GM23338 (cell line): ENCODE data around the gene TMEFF1. TPM values are rescaled to one million over a fixed set of nuclear protein-coding genes. Genes with fewer than 3 reads are reported as not detected.

ENCODE experiments used
- ATAC-seq: fragments of 200-7000 bp; cut with Tn5 transposase; 3 replicates; pipeline ENCODE4 v1.9.1; 2020
- DNase-seq: peaks from one replicate; pipeline ENCODE4 v3.0.0-alpha.2; 2015; ENCODE audit warnings: low spot score
- H2AFZ ChIP-seq: fragments of 200-600 bp; sonication (generic); 2 replicates; pipeline ENCODE4 v1.8.0; 2016; ENCODE audit warnings: antibody characterized with exemption, mild to moderate bottlenecking, moderate library complexity
- H3F3A ChIP-seq: fragments of 200-600 bp; sonication (generic); replicated peaks from 2 replicates; pipeline ENCODE4 v1.8.0; 2017; ENCODE audit warnings: antibody characterized with exemption, mixed run types, low read depth
- H3K27ac ChIP-seq: fragments of 200-600 bp; sonication (generic); 2 replicates; pipeline ENCODE4 v1.6.1; 2016; ENCODE audit warnings: low read depth
- H3K27me3 ChIP-seq: fragments of 200-600 bp; sonication (generic); 2 replicates; pipeline ENCODE4 v1.8.0; 2016; ENCODE audit warnings: mild to moderate bottlenecking, mixed run types, moderate library complexity; ENCODE audit not compliant: insufficient read depth
- H3K36me3 ChIP-seq: fragments of 200-600 bp; sonication (generic); 2 replicates; pipeline ENCODE4 v1.8.0; 2016; ENCODE audit warnings: mild to moderate bottlenecking; ENCODE audit not compliant: insufficient read depth
- H3K4me1 ChIP-seq: fragments of 200-600 bp; sonication (generic); 2 replicates; pipeline ENCODE4 v1.8.0; 2016; ENCODE audit warnings: mild to moderate bottlenecking, moderate library complexity; ENCODE audit not compliant: insufficient read depth
- H3K4me2 ChIP-seq: fragments of 200-600 bp; sonication (generic); 2 replicates; pipeline ENCODE4 v1.7.1; 2017; ENCODE audit warnings: mixed run types
- H3K4me3 ChIP-seq: fragments of 200-600 bp; sonication (generic); 2 replicates; pipeline ENCODE4 v1.6.1; 2016; ENCODE audit warnings: mixed run types
- H3K79me2 ChIP-seq: fragments of 200-600 bp; sonication (generic); replicated peaks from 2 replicates; pipeline ENCODE4 v1.8.0; 2017; ENCODE audit warnings: mild to moderate bottlenecking; ENCODE audit not compliant: insufficient read depth
- H3K9me2 ChIP-seq: fragments of 200-600 bp; sonication (generic); 2 replicates; pipeline ENCODE4 v1.8.0; 2017; ENCODE audit not compliant: insufficient read depth
- H4K20me1 ChIP-seq: fragments of 200-600 bp; sonication (generic); replicated peaks from 2 replicates; pipeline ENCODE4 v1.8.0; 2017; ENCODE audit warnings: mild to moderate bottlenecking; ENCODE audit not compliant: insufficient read depth
- H3K27ac Mint-ChIP-seq: 2 replicates; pipeline ENCODE4 v1.8.0; 2020; ENCODE audit warnings: inconsistent platforms, mild to moderate bottlenecking, moderate library complexity, mixed read lengths
- H3K27me3 Mint-ChIP-seq: 3 replicates; pipeline ENCODE4 v1.8.0; 2022; ENCODE audit warnings: low read depth, mild to moderate bottlenecking, moderate library complexity, mixed read lengths, inconsistent platforms; ENCODE audit not compliant: insufficient read depth, poor library complexity
- H3K36me3 Mint-ChIP-seq: 3 replicates; pipeline ENCODE4 v1.8.0; 2021; ENCODE audit warnings: low read depth, mild to moderate bottlenecking, inconsistent platforms, moderate library complexity, mixed read lengths
- H3K4me1 Mint-ChIP-seq: 3 replicates; pipeline ENCODE4 v1.8.0; 2020; ENCODE audit warnings: mild to moderate bottlenecking, inconsistent platforms, mixed read lengths
- H3K4me3 Mint-ChIP-seq: 3 replicates; pipeline ENCODE4 v1.8.0; 2021; ENCODE audit warnings: moderate library complexity, mild to moderate bottlenecking, inconsistent platforms, mixed read lengths
- H3K9me3 Mint-ChIP-seq: 3 replicates; pipeline ENCODE4 v1.8.0; 2020; ENCODE audit warnings: moderate library complexity, mild to moderate bottlenecking, inconsistent platforms, mixed read lengths
- CREB1 ChIP-seq: fragments of 250-450 bp; sonication (Bioruptor Pico); IDR thresholded peaks from 2 replicates; pipeline ENCODE4 v1.5.0; 2020; ENCODE audit warnings: low read depth, mild to moderate bottlenecking, moderate library complexity
- CTCF ChIP-seq, 2 experiments: fragments of 200-600 bp in 1 of 2; sonication (generic) in 1 of 2; conservative IDR thresholded peaks; 2 replicates each; pipeline versions ENCODE4 v1.5.1 to v1.6.1; 2016 to 2017; ENCODE audit warnings: antibody characterized with exemption in 2 of 2, low read depth in 2 of 2, mild to moderate bottlenecking in 2 of 2, moderate library complexity in 1 of 2
- EZH2 ChIP-seq: fragments of 200-600 bp; sonication (generic); IDR thresholded peaks from one replicate; pipeline ENCODE4 v1.8.0; 2017; ENCODE audit warnings: antibody characterized with exemption, mild to moderate bottlenecking, low read depth; ENCODE audit not compliant: unreplicated experiment
- EZH2phosphoT487 ChIP-seq: fragments of 200-600 bp; sonication (generic); IDR thresholded peaks from one replicate; pipeline ENCODE4 v1.8.1; 2018; ENCODE audit warnings: antibody characterized with exemption; ENCODE audit not compliant: unreplicated experiment
- JUNB ChIP-seq: IDR thresholded peaks from one replicate; pipeline ENCODE4 v1.6.1; 2016; ENCODE audit warnings: antibody characterized with exemption; ENCODE audit not compliant: unreplicated experiment
- NANOG ChIP-seq: IDR thresholded peaks from 2 replicates; pipeline ENCODE4 v1.6.1; 2016; ENCODE audit warnings: antibody characterized with exemption, borderline replicate concordance
- POLR2AphosphoS5 ChIP-seq: IDR thresholded peaks from 2 replicates; pipeline ENCODE4 v1.6.1; 2016; ENCODE audit warnings: antibody characterized with exemption, low read depth
- STAT1 ChIP-seq: IDR thresholded peaks from one replicate; pipeline ENCODE4 v1.6.1; 2016; ENCODE audit warnings: antibody characterized with exemption; ENCODE audit not compliant: unreplicated experiment
- ZNF114 ChIP-seq: fragments of 250-450 bp; sonication (Bioruptor Pico); IDR thresholded peaks from 2 replicates; pipeline ENCODE4 v1.5.0; 2020; ENCODE audit warnings: mild to moderate bottlenecking, moderate library complexity
- ZNF331 ChIP-seq: fragments of 250-450 bp; sonication (Bioruptor Pico); IDR thresholded peaks from 2 replicates; pipeline ENCODE4 v1.5.0; 2020; ENCODE audit warnings: low read depth, mild to moderate bottlenecking, moderate library complexity
- ZNF462 ChIP-seq: fragments of 250-450 bp; sonication (Bioruptor Pico); IDR thresholded peaks from 2 replicates; pipeline ENCODE4 v1.5.0; 2020; ENCODE audit warnings: mild to moderate bottlenecking, moderate library complexity
- polyA plus RNA-seq: library from polyadenylated mRNA; unstranded; fragments of >200 nt; fragmentation: Nextera tagmentation; extraction: Ambion mirVana; gene quantifications from 2 replicates; pipeline ENCODE4 v1.2.1, GENCODE V29; 2016
- total RNA-seq: library from RNA; depleted of rRNA; stranded (reverse); fragments of >200 nt; shearing (Covaris generic); gene quantifications from 2 replicates; pipeline ENCODE4 v1.2.3, GENCODE V29; 2014
- TF ChIP-seq, protein P1 (sequence below): IDR thresholded peaks from one replicate; pipeline ENCODE4 v1.6.1; 2018; ENCODE audit warnings: antibody characterized with exemption; ENCODE audit not compliant: unreplicated experiment
- TF ChIP-seq, protein P2 (sequence below): IDR thresholded peaks from 2 replicates; pipeline ENCODE4 v1.6.1; 2016; ENCODE audit warnings: antibody characterized with exemption

The TMEFF1 gene
- total and polyA plus RNA-seq, 2 experiments from 2014 or later, result 6.6 to 85.2 TPM

GRCh38 chr9:100445161-100445902 lies 27.6 kb upstream of the TMEFF1 start:
- Histone ChIP-seq H3K4me3 (no peak overlapping the region), H3F3A (no peaks in the 10 kb centered on the region), H3K4me1 (peaks cover 17% of the 10 kb centered on the region), H3K4me2 (no peak overlapping the region), H3K79me2 (peaks cover 16% of the 10 kb centered on the region; the same call in 1 of the 2 replicates), H3K36me3 (0 out of 2 replicates have a peak, but pooled peaks cover 3% of the 10 kb centered on the region), H3K9me2 (no peaks in the 10 kb centered on the region), H3K27me3 (no peaks in the 10 kb centered on the region), H2AFZ (no peak overlapping the region), H3K27ac (no peak overlapping the region), H4K20me1 (0 out of 2 replicates have a peak, but pooled peaks cover under 1% of the 10 kb centered on the region)
- H3K4me3 Mint-ChIP-seq, result no peak overlapping the region
- peaks cover 19% of the 10 kb centered on the region for H3K36me3 Mint-ChIP-seq
- no peaks in the 10 kb centered on the region for H3K9me3 Mint-ChIP-seq
- H3K27me3 Mint-ChIP-seq, result peaks cover 3% of the 10 kb centered on the region
- H3K27ac Mint-ChIP-seq, result no peak overlapping the region
- H3K4me1 Mint-ChIP-seq, result peaks cover 26% of the 10 kb centered on the region
- no peak for DNase-seq
- ATAC-seq, result no peak
- TF ChIP-seq ZNF331 (CRISPR knock-in tag), result no peak
- TF ChIP-seq, protein P1, sequence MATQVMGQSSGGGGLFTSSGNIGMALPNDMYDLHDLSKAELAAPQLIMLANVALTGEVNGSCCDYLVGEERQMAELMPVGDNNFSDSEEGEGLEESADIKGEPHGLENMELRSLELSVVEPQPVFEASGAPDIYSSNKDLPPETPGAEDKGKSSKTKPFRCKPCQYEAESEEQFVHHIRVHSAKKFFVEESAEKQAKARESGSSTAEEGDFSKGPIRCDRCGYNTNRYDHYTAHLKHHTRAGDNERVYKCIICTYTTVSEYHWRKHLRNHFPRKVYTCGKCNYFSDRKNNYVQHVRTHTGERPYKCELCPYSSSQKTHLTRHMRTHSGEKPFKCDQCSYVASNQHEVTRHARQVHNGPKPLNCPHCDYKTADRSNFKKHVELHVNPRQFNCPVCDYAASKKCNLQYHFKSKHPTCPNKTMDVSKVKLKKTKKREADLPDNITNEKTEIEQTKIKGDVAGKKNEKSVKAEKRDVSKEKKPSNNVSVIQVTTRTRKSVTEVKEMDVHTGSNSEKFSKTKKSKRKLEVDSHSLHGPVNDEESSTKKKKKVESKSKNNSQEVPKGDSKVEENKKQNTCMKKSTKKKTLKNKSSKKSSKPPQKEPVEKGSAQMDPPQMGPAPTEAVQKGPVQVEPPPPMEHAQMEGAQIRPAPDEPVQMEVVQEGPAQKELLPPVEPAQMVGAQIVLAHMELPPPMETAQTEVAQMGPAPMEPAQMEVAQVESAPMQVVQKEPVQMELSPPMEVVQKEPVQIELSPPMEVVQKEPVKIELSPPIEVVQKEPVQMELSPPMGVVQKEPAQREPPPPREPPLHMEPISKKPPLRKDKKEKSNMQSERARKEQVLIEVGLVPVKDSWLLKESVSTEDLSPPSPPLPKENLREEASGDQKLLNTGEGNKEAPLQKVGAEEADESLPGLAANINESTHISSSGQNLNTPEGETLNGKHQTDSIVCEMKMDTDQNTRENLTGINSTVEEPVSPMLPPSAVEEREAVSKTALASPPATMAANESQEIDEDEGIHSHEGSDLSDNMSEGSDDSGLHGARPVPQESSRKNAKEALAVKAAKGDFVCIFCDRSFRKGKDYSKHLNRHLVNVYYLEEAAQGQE, result no peak
- no peak for TF ChIP-seq POLR2AphosphoS5
- TF ChIP-seq JUNB, result no peak
- no peak; a peak in 1 of 4 replicates for TF ChIP-seq CTCF (conservative IDR thresholded peaks at IDR 0.05; ENCODE audit: low read depth in 2 of 2)
- no peak for TF ChIP-seq ZNF462
- no peak for TF ChIP-seq CREB1
- TF ChIP-seq EZH2phosphoT487, result no peak
- TF ChIP-seq ZNF114, result no peak
- no peak for TF ChIP-seq EZH2
- no peak for TF ChIP-seq NANOG
- no peak for TF ChIP-seq STAT1
- TF ChIP-seq, protein P2, sequence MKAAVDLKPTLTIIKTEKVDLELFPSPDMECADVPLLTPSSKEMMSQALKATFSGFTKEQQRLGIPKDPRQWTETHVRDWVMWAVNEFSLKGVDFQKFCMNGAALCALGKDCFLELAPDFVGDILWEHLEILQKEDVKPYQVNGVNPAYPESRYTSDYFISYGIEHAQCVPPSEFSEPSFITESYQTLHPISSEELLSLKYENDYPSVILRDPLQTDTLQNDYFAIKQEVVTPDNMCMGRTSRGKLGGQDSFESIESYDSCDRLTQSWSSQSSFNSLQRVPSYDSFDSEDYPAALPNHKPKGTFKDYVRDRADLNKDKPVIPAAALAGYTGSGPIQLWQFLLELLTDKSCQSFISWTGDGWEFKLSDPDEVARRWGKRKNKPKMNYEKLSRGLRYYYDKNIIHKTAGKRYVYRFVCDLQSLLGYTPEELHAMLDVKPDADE, result no peak
